Left ventricle myocardium inferior (tissue), 1 donor: Measurements from ENCODE around the gene CNTN1. TPM values are rescaled to one million over a fixed set of nuclear protein-coding genes. Genes with fewer than 3 reads are reported as not detected.

Experiments
- DNase-seq: peaks from one replicate; pipeline ENCODE4 v3.0.0-alpha.2; 2020
- H3K27ac ChIP-seq: fragments of 200-600 bp; replicated peaks from 2 replicates; pipeline ENCODE4 v1.8.0; 2021
- H3K27me3 ChIP-seq: fragments of 200-600 bp; 2 replicates; pipeline ENCODE4 v1.8.0; 2021; ENCODE audit warnings: low read depth
- H3K36me3 ChIP-seq: fragments of 200-600 bp; 2 replicates; pipeline ENCODE4 v1.8.0; 2021
- H3K4me1 ChIP-seq: fragments of 200-600 bp; 2 replicates; pipeline ENCODE4 v1.8.0; 2021
- H3K4me3 ChIP-seq: fragments of 200-600 bp; 2 replicates; pipeline ENCODE4 v1.8.0; 2021; ENCODE audit warnings: mild to moderate bottlenecking, moderate library complexity
- H3K9me3 ChIP-seq: fragments of 200-600 bp; replicated peaks from 2 replicates; pipeline ENCODE4 v1.8.0; 2021
- CTCF ChIP-seq: fragments of 200-600 bp; IDR thresholded peaks from 2 replicates; pipeline ENCODE4 v1.8.0; 2021; ENCODE audit warnings: antibody characterized with exemption, mild to moderate bottlenecking, borderline replicate concordance
- intact Hi-C: fragments of 100-400 bp; cut with micrococcal nuclease; formaldehyde crosslinking; loops from one replicate; pipeline ENCODE4 v1.11.0; 2022
- total RNA-seq: library from RNA; stranded (reverse); fragmentation: NEBNext Ultra II Directional; extraction: Animal tissue kit (Norgen Biotek cat#: 25700); gene quantifications from one replicate; pipeline ENCODE4 v1.2.1, GENCODE V29; 2021
- donor health status: DM: no; HTN: yes; CAD: no; lungs with severe emphysema.

Gene CNTN1
- total RNA-seq, 1 donor from 2014 or later: 0.11 TPM

DNA sequence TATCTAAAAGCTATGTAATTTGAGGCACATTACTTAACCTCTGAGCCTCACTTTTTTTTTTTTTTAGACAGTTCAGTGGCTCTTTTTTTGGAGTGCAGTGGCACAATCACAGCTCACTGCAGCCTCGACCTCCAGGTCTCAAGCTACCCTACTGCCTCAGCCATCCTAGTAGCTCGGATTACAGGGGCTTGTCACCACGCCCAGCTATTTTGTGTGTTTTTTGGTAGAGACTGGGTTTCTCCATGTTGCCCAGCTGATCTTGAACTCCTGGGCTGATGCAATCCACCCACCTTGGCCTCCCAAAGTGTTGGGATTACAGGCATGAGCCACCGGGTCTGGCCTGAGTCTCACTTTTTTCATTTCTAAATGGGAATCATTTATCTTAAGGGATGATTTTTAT, 303.9 kb downstream of the CNTN1 start:
- no peak overlapping the region for H3K27ac ChIP-seq
- peaks cover 7% of the 10 kb centered on the region for H3K9me3 ChIP-seq
- H3K36me3 ChIP-seq: no peaks in the 10 kb centered on the region
- no peak for TF ChIP-seq CTCF
- no peak for DNase-seq
- H3K4me3 ChIP-seq: no peak overlapping the region
- H3K27me3 ChIP-seq: no peaks in the 10 kb centered on the region
- H3K4me1 ChIP-seq: no peaks in the 10 kb centered on the region
- intact Hi-C loops: no loop called here

GRCh38 chr12:40999210-40999609, 307.0 kb downstream of the CNTN1 start:
- no peak for TF ChIP-seq CTCF
- no peak for DNase-seq
- H3K36me3 ChIP-seq: no peaks in the 10 kb centered on the region
- H3K9me3 ChIP-seq: peaks cover 34% of the 10 kb centered on the region
- no peak overlapping the region for H3K4me3 ChIP-seq
- no peaks in the 10 kb centered on the region for H3K4me1 ChIP-seq
- H3K27ac ChIP-seq: no peak overlapping the region
- intact Hi-C loops: no loop called here
- H3K27me3 ChIP-seq: no peaks in the 10 kb centered on the region

GRCh38 chr12:41008472-41008871, 316.2 kb downstream of the CNTN1 start:
- H3K36me3 ChIP-seq: no peaks in the 10 kb centered on the region
- peaks cover 82% of the 10 kb centered on the region for H3K9me3 ChIP-seq
- no peak overlapping the region for H3K4me3 ChIP-seq
- H3K4me1 ChIP-seq: no peaks in the 10 kb centered on the region
- DNase-seq: no peak
- no peaks in the 10 kb centered on the region for H3K27me3 ChIP-seq
- intact Hi-C loops: no loop called here
- H3K27ac ChIP-seq: no peak overlapping the region
- no peak for TF ChIP-seq CTCF

DNA sequence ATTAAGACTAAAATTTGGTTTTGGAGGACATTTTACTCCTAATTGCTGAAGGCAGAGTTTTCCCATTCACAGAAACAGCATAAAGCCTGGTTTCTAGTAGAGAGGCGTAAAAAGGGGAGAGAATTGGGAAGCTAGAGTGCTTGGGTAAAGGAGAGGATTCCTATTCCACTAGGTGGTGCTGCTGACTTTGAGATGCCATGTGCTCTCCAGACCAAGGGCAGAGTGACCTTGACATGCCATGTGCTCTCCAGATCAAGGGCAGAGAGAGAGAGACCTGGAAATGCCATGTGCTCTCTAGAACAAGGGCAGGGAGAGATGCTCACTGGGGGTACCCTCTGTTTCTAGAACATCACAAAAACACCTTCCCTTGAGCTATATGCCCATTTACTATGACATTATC, 319.7 kb downstream of the CNTN1 start:
- no peak overlapping the region for H3K4me3 ChIP-seq
- H3K27me3 ChIP-seq: no peaks in the 10 kb centered on the region
- no peak overlapping the region for H3K27ac ChIP-seq
- H3K4me1 ChIP-seq: no peaks in the 10 kb centered on the region
- no peaks in the 10 kb centered on the region for H3K36me3 ChIP-seq
- TF ChIP-seq CTCF: no peak
- peaks cover 49% of the 10 kb centered on the region for H3K9me3 ChIP-seq
- intact Hi-C loops: no loop called here
- no peak for DNase-seq

GRCh38 chr12:41013881-41014642, 321.8 kb downstream of the CNTN1 start:
- Histone ChIP-seq H3K9me3 (peaks cover 30% of the 10 kb centered on the region), H3K4me3 (no peak overlapping the region), H3K36me3 (no peaks in the 10 kb centered on the region), H3K27me3 (no peaks in the 10 kb centered on the region), H3K27ac (no peak overlapping the region), H3K4me1 (no peaks in the 10 kb centered on the region)
- no peak for DNase-seq
- intact Hi-C loops: no loop called here
- TF ChIP-seq CTCF: no peak
